ENCODE results near the gene CCDC3.

CCDC3 gene

GRCh38 chr10:13026873-13027272, 25.4 kb upstream of the CCDC3 start:
- DNase-seq (ENCODE audit: low read depth): no peak
- TF ChIP-seq MAX (IDR thresholded peaks at IDR 0.05; ENCODE audit: low read depth, low read length) (no peak), MYC (IDR thresholded peaks at IDR 0.05; ENCODE audit: low read depth, low read length) (no peak), CTCF (IDR thresholded peaks at IDR 0.05; ENCODE audit: low read depth, low read length) (no peak), POLR2A (IDR thresholded peaks at IDR 0.05; ENCODE audit: extremely low read depth, insufficient read length) (no peak)

GRCh38 chr10:13023754-13024153, 22.2 kb upstream of the CCDC3 start:
- H3K4me3 ChIP-seq (ENCODE audit: low read depth, low read length): no peak overlapping the region
- TF ChIP-seq MAX (IDR thresholded peaks at IDR 0.05; ENCODE audit: low read depth, low read length): no peak
- no peak for TF ChIP-seq POLR2A (IDR thresholded peaks at IDR 0.05; ENCODE audit: extremely low read depth, insufficient read length)
- TF ChIP-seq CTCF (IDR thresholded peaks at IDR 0.05; ENCODE audit: low read depth, low read length): no peak
- no peak for TF ChIP-seq MYC (IDR thresholded peaks at IDR 0.05; ENCODE audit: low read depth, low read length)
- DNase-seq (ENCODE audit: low read depth): no peak

More at GRCh38 chr10:13026873-13027272, 25.4 kb upstream of the CCDC3 start:
- no peak overlapping the region for H3K4me3 ChIP-seq (ENCODE audit: low read depth, low read length)

GRCh38 chr10:13019280-13019679, 17.8 kb upstream of the CCDC3 start:
- TF ChIP-seq CTCF (IDR thresholded peaks at IDR 0.05; ENCODE audit: low read depth, low read length) (no peak), MAX (IDR thresholded peaks at IDR 0.05; ENCODE audit: low read depth, low read length) (no peak), MYC (IDR thresholded peaks at IDR 0.05; ENCODE audit: low read depth, low read length) (no peak), POLR2A (IDR thresholded peaks at IDR 0.05; ENCODE audit: extremely low read depth, insufficient read length) (no peak)
- DNase-seq (ENCODE audit: low read depth): no peak
- no peak overlapping the region for H3K4me3 ChIP-seq (ENCODE audit: low read depth, low read length)

- DNase-seq (ENCODE audit: low read depth): no peak
- TF ChIP-seq CTCF (IDR thresholded peaks at IDR 0.05; ENCODE audit: low read depth, low read length) (no peak), POLR2A (IDR thresholded peaks at IDR 0.05; ENCODE audit: extremely low read depth, insufficient read length) (no peak)
- no peak overlapping the region for H3K4me3 ChIP-seq (ENCODE audit: low read depth, low read length)
Observed at GRCh38 chr10:13018171-13018570, 16.7 kb upstream of the CCDC3 start.

- TF ChIP-seq POLR2A (IDR thresholded peaks at IDR 0.05; ENCODE audit: extremely low read depth, insufficient read length) (no peak), MYC (IDR thresholded peaks at IDR 0.05; ENCODE audit: low read depth, low read length) (no peak), CTCF (IDR thresholded peaks at IDR 0.05; ENCODE audit: low read depth, low read length) (no peak), MAX (IDR thresholded peaks at IDR 0.05; ENCODE audit: low read depth, low read length) (no peak)
- DNase-seq (ENCODE audit: low read depth): no peak
- no peak overlapping the region for H3K4me3 ChIP-seq (ENCODE audit: low read depth, low read length)
Observed at GRCh38 chr10:13016886-13017285, 15.4 kb upstream of the CCDC3 start.

GRCh38 chr10:13016426-13016825, 14.9 kb upstream of the CCDC3 start:
- H3K4me3 ChIP-seq (ENCODE audit: low read depth, low read length): no peak overlapping the region
- no peak for DNase-seq (ENCODE audit: low read depth)
- TF ChIP-seq POLR2A (IDR thresholded peaks at IDR 0.05; ENCODE audit: extremely low read depth, insufficient read length) (no peak), MYC (IDR thresholded peaks at IDR 0.05; ENCODE audit: low read depth, low read length) (no peak), CTCF (IDR thresholded peaks at IDR 0.05; ENCODE audit: low read depth, low read length) (no peak), MAX (IDR thresholded peaks at IDR 0.05; ENCODE audit: low read depth, low read length) (no peak)

All from NB4 (cell line).